HCT116 (cell line): ENCODE results near the gene TMEM11.

ENCODE experiments used
- EGR1 ChIP-seq: IDR thresholded peaks from 2 replicates; pipeline ENCODE4 v1.6.1; 2012; ENCODE audit warnings: low read depth
- ELF1 ChIP-seq: IDR thresholded peaks from 2 replicates; pipeline ENCODE4 v1.6.1; 2012; ENCODE audit warnings: low read depth, borderline replicate concordance
- EZH2 ChIP-seq: fragments of 200-600 bp; sonication (generic); IDR thresholded peaks from 2 replicates; pipeline ENCODE4 v1.6.1; 2017; ENCODE audit warnings: antibody characterized with exemption, mixed run types
- EZH2phosphoT487 ChIP-seq: fragments of 200-600 bp; IDR thresholded peaks from 2 replicates; pipeline ENCODE4 v1.6.1; 2018; ENCODE audit warnings: antibody characterized with exemption, borderline replicate concordance
- POLR2A ChIP-seq: IDR thresholded peaks from 2 replicates; pipeline ENCODE4 v1.7.0; 2011; ENCODE audit warnings: borderline replicate concordance; ENCODE audit not compliant: insufficient read depth, insufficient read length; ENCODE audit errors: extremely low read depth
- POLR2AphosphoS5 ChIP-seq: IDR thresholded peaks from 2 replicates; pipeline ENCODE4 v1.6.1; 2011; ENCODE audit warnings: mild to moderate bottlenecking, low read depth, low read length, moderate library complexity
- SP1 ChIP-seq: IDR thresholded peaks from 2 replicates; pipeline ENCODE4 v1.6.1; 2012; ENCODE audit warnings: low read depth
- TCF7L2 ChIP-seq: IDR thresholded peaks from 2 replicates; pipeline ENCODE4 v1.7.0; 2011; ENCODE audit warnings: borderline replicate concordance, inconsistent platforms; ENCODE audit not compliant: insufficient read depth, insufficient read length; ENCODE audit errors: extremely low read depth
- TF ChIP-seq, protein P1 (sequence below), 3 experiments: fragments of 200-600 bp in 1 of 3; sonication (generic) in 1 of 3; IDR thresholded peaks in 2 of 3; conservative IDR thresholded peaks in 1 of 3; 2 replicates each; pipeline ENCODE4 v1.5.1; 2012 to 2017; ENCODE audit warnings: low read depth in 2 of 3, low read length in 2 of 3, antibody characterized with exemption in 1 of 3, borderline replicate concordance in 1 of 3, control low read depth in 1 of 3, mild to moderate bottlenecking in 1 of 3, mixed read lengths in 1 of 3, mixed run types in 1 of 3, moderate library complexity in 1 of 3; ENCODE audit not compliant: insufficient read depth in 1 of 3
- TF ChIP-seq, protein P2 (sequence below): IDR thresholded peaks from 2 replicates; pipeline ENCODE4 v1.6.1; 2012
- TF ChIP-seq, protein P3 (sequence below): IDR thresholded peaks from 2 replicates; pipeline ENCODE4 v1.6.1; 2012; ENCODE audit warnings: low read depth

DNA sequence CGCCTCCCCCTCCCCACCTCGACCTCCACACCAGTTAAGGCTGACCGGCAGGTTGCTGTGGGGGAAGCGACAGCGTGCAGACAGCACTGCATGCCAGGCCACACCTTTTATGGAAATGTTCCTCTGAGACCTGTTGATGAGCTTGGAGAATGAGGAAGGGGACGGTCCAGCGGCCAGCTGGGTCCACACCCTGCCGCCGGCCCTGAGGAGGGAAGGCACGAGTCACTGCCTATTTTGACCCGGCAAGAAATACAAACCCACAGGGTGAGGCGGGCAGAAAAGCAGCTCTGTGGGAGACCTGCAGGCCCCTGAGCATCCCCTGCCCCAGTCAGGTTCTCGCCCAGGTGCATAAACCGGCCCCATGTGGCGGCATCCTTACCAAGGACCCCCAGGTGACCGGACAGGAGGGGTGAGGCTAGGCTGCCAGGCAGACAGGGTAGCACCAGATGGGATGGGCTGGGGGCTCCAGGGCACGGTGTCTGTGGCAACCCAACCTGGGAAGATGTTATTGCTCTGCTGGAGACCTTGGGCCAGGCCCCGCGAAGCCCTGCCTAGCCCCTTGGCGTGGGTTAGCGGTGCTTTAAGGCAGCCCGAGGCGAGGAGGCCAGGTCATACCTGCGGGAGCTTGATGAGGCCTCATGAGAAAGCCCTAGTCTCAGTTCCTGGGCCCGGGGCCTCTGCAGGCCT lies 26.6 kb upstream of the TMEM11 start:
- TF ChIP-seq, protein P1, sequence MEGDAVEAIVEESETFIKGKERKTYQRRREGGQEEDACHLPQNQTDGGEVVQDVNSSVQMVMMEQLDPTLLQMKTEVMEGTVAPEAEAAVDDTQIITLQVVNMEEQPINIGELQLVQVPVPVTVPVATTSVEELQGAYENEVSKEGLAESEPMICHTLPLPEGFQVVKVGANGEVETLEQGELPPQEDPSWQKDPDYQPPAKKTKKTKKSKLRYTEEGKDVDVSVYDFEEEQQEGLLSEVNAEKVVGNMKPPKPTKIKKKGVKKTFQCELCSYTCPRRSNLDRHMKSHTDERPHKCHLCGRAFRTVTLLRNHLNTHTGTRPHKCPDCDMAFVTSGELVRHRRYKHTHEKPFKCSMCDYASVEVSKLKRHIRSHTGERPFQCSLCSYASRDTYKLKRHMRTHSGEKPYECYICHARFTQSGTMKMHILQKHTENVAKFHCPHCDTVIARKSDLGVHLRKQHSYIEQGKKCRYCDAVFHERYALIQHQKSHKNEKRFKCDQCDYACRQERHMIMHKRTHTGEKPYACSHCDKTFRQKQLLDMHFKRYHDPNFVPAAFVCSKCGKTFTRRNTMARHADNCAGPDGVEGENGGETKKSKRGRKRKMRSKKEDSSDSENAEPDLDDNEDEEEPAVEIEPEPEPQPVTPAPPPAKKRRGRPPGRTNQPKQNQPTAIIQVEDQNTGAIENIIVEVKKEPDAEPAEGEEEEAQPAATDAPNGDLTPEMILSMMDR (IDR thresholded peaks at IDR 0.05 in 2 of 3, conservative IDR thresholded peaks at IDR 0.05 in 1 of 3; ENCODE audit: borderline replicate concordance in 1 of 3, insufficient read depth in 1 of 3, low read depth in 2 of 3, low read length in 2 of 3), result no peak
- TF ChIP-seq, protein P2, sequence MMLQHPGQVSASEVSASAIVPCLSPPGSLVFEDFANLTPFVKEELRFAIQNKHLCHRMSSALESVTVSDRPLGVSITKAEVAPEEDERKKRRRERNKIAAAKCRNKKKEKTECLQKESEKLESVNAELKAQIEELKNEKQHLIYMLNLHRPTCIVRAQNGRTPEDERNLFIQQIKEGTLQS, result no peak
- no peak for TF ChIP-seq EZH2
- no peak for TF ChIP-seq POLR2A
- TF ChIP-seq SP1, result no peak
- TF ChIP-seq EGR1, result no peak
- no peak for TF ChIP-seq EZH2phosphoT487
- TF ChIP-seq POLR2AphosphoS5, result no peak
- TF ChIP-seq TCF7L2, result no peak
- TF ChIP-seq ELF1, result no peak
- TF ChIP-seq, protein P3, sequence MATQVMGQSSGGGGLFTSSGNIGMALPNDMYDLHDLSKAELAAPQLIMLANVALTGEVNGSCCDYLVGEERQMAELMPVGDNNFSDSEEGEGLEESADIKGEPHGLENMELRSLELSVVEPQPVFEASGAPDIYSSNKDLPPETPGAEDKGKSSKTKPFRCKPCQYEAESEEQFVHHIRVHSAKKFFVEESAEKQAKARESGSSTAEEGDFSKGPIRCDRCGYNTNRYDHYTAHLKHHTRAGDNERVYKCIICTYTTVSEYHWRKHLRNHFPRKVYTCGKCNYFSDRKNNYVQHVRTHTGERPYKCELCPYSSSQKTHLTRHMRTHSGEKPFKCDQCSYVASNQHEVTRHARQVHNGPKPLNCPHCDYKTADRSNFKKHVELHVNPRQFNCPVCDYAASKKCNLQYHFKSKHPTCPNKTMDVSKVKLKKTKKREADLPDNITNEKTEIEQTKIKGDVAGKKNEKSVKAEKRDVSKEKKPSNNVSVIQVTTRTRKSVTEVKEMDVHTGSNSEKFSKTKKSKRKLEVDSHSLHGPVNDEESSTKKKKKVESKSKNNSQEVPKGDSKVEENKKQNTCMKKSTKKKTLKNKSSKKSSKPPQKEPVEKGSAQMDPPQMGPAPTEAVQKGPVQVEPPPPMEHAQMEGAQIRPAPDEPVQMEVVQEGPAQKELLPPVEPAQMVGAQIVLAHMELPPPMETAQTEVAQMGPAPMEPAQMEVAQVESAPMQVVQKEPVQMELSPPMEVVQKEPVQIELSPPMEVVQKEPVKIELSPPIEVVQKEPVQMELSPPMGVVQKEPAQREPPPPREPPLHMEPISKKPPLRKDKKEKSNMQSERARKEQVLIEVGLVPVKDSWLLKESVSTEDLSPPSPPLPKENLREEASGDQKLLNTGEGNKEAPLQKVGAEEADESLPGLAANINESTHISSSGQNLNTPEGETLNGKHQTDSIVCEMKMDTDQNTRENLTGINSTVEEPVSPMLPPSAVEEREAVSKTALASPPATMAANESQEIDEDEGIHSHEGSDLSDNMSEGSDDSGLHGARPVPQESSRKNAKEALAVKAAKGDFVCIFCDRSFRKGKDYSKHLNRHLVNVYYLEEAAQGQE, result no peak
